HepG2 (cell line): ENCODE measurements around the gene SLC45A3. TPM values are rescaled to one million over a fixed set of nuclear protein-coding genes. Genes with fewer than 3 reads are reported as not detected.

ENCODE experiments used
- ATF6 ChIP-seq: sonication (generic); formaldehyde crosslinking; conservative IDR thresholded peaks from 2 replicates; pipeline ENCODE4 v1.4.0; 2020; ENCODE audit warnings: missing genetic modification reagents
- ESRRA ChIP-seq: sonication (generic); formaldehyde crosslinking; IDR thresholded peaks from 2 replicates; pipeline ENCODE4 v1.5.1; 2020; ENCODE audit warnings: mild to moderate bottlenecking, low read depth, missing genetic modification reagents
- FOXC1 ChIP-seq: sonication (generic); formaldehyde crosslinking; IDR thresholded peaks from 2 replicates; pipeline ENCODE4 v1.8.0; 2022; ENCODE audit warnings: mild to moderate bottlenecking, missing genetic modification reagents, borderline replicate concordance
- GABPB1 ChIP-seq: IDR thresholded peaks from 2 replicates; pipeline ENCODE4 v1.6.1; 2016; ENCODE audit warnings: mild to moderate bottlenecking, missing genetic modification reagents, moderate library complexity, missing compliant biosample characterization
- GRHL1 ChIP-seq: sonication (generic); formaldehyde crosslinking; conservative IDR thresholded peaks from 2 replicates; pipeline ENCODE4 v1.8.0; 2022; ENCODE audit warnings: missing genetic modification reagents
- JUND ChIP-seq: sonication (generic); formaldehyde crosslinking; IDR thresholded peaks from 2 replicates; pipeline ENCODE4 v1.8.0; 2022; ENCODE audit warnings: mild to moderate bottlenecking, missing genetic modification reagents
- KDM4B ChIP-seq: sonication (generic); formaldehyde crosslinking; IDR thresholded peaks from 2 replicates; pipeline ENCODE4 v1.4.0; 2020; ENCODE audit warnings: missing genetic modification reagents
- KMT2B ChIP-seq: IDR thresholded peaks from 2 replicates; pipeline ENCODE4 v1.6.1; 2016; ENCODE audit warnings: missing genetic modification reagents, missing compliant biosample characterization
- NR0B2 ChIP-seq: sonication (generic); formaldehyde crosslinking; IDR thresholded peaks from 2 replicates; pipeline ENCODE4 v1.4.0; 2020; ENCODE audit warnings: mild to moderate bottlenecking, missing genetic modification reagents
- POLR2A ChIP-seq, 2 experiments: IDR thresholded peaks; 2 replicates each; pipeline ENCODE4 v1.6.1; 2011; ENCODE audit warnings: low read depth in 2 of 2, low read length in 2 of 2, mild to moderate bottlenecking in 1 of 2, moderate library complexity in 1 of 2; ENCODE audit not compliant: insufficient read depth in 1 of 2
- RXRB ChIP-seq: IDR thresholded peaks from 2 replicates; pipeline ENCODE4 v1.6.1; 2016; ENCODE audit warnings: borderline replicate concordance, missing genetic modification reagents, missing compliant biosample characterization
- YEATS2 ChIP-seq: sonication (generic); formaldehyde crosslinking; IDR thresholded peaks from 2 replicates; pipeline ENCODE4 v1.4.0; 2020; ENCODE audit warnings: missing genetic modification reagents, borderline replicate concordance
- ZBTB25 ChIP-seq: IDR thresholded peaks from 2 replicates; pipeline ENCODE4 v1.6.1; 2018; ENCODE audit warnings: missing genetic modification reagents
- ZBTB3 ChIP-seq: sonication (generic); formaldehyde crosslinking; IDR thresholded peaks from 2 replicates; pipeline ENCODE4 v1.4.0; 2020; ENCODE audit warnings: low read depth, mild to moderate bottlenecking, moderate library complexity, missing genetic modification reagents, borderline replicate concordance
- ZBTB39 ChIP-seq: sonication (generic); formaldehyde crosslinking; IDR thresholded peaks from 2 replicates; pipeline ENCODE4 v1.5.0; 2020; ENCODE audit warnings: missing genetic modification reagents
- ZFY ChIP-seq: sonication (generic); formaldehyde crosslinking; IDR thresholded peaks from 2 replicates; pipeline ENCODE4 v1.4.0; 2020; ENCODE audit warnings: missing genetic modification reagents
- ZNF12 ChIP-seq: sonication (generic); formaldehyde crosslinking; IDR thresholded peaks from 2 replicates; pipeline ENCODE4 v1.5.0; 2020; ENCODE audit warnings: missing genetic modification reagents
- ZNF33B ChIP-seq: sonication (generic); formaldehyde crosslinking; IDR thresholded peaks from 2 replicates; pipeline ENCODE4 v1.5.1; 2020; ENCODE audit warnings: mild to moderate bottlenecking, missing genetic modification reagents
- ZNF350 ChIP-seq: sonication (generic); formaldehyde crosslinking; IDR thresholded peaks from 2 replicates; pipeline ENCODE4 v1.4.0; 2020; ENCODE audit warnings: mild to moderate bottlenecking, low read depth, missing genetic modification reagents, borderline replicate concordance
- polyA plus RNA-seq, 8 experiments: library from polyadenylated mRNA; depleted of rRNA in 3 of 8; stranded (reverse) in 7 of 8; unstranded in 1 of 8; fragments of >200 nt; fragmentation: Illumina TruSeq in 4 of 8; extraction: Trizol in 4 of 8; gene quantifications; 2 replicates each; pipeline versions ENCODE4 v1.2.1 to v1.2.3, GENCODE V29; 2011 to 2016; ENCODE audit warnings: low read depth in 4 of 8, missing spikeins in 1 of 8, mixed read lengths in 1 of 8; ENCODE audit not compliant: insufficient read depth in 1 of 8
- total RNA-seq, 5 experiments: library from RNA; depleted of rRNA; stranded (reverse); fragments of >200 nt; fragmentation: Illumina TruSeq; extraction: Trizol; gene quantifications; 2 replicates each; pipeline ENCODE4 v1.2.3, GENCODE V29; 2016; ENCODE audit warnings: low read depth in 1 of 5

The SLC45A3 gene
- total and polyA plus RNA-seq, 2 of the 13 experiments (the other 11 are each of a cell fraction or from before 2014, with no cell fraction given), result 3.4 to 4.1 TPM

GRCh38 chr1:205658943-205659581 lies 21.2 kb downstream of the SLC45A3 start (continued):
- TF ChIP-seq RXRB (CRISPR knock-in tag) (peak; percentile 20; the same call in 1 of the 2 replicates), ZBTB25 (peak; percentile 57; the same call in 1 of the 2 replicates), ZBTB39 (CRISPR knock-in tag) (0 out of 2 replicates have a peak, but pooled peaks have one; percentile 50), JUND (no peak), ZNF12 (CRISPR knock-in tag) (no peak), ZNF33B (CRISPR knock-in tag) (0 out of 2 replicates have a peak, but pooled peaks have one; percentile 54), GABPB1 (CRISPR knock-in tag) (peak; percentile 30; the same call in 1 of the 2 replicates), KDM4B (no peak), ZBTB3 (CRISPR knock-in tag) (no peak), YEATS2 (0 out of 2 replicates have a peak, but pooled peaks have one; percentile 31), KMT2B (CRISPR knock-in tag) (no peak), GRHL1 (CRISPR knock-in tag) (no peak), ESRRA (CRISPR knock-in tag) (0 out of 2 replicates have a peak, but pooled peaks have one; percentile 39), FOXC1 (CRISPR knock-in tag) (peak; percentile 61; the same call in 1 of the 2 replicates), ZNF350 (CRISPR knock-in tag) (no peak), POLR2A (IDR thresholded peaks at IDR 0.05; ENCODE audit: insufficient read depth in 1 of 2, low read depth in 2 of 2, low read length in 2 of 2) (no peak), NR0B2 (CRISPR knock-in tag) (no peak), ATF6 (no peak), ZFY (CRISPR knock-in tag) (no peak)
